ENCODE data around the gene CPXM2. TPM values are rescaled to one million over a fixed set of nuclear protein-coding genes. Genes with fewer than 3 reads are reported as not detected.

Gene CPXM2
- polyA plus RNA-seq, 1 of the 3 experiments (the other 2 are of a cell fraction): not detected

DNA sequence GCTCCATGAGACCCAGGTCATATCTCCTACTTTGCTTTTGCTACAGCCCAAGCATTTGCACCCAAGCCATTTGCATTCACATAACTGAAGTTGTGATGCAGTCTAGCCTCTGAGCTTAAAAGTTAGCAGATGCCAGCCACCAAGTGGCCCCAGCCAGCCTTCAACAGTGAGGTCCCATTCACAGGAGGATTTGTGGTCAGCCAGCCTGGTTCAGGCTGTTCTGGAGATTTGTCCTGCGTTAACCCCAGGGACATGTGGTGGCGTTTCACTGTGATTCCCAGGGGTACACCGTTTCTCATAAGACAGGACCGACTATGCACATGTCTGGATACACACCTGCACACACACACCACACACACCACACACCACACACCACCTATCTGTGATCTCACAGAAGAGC lies 174.3 kb downstream of the CPXM2 start:
- Histone ChIP-seq H3K9me3 (no peaks in the 10 kb centered on the region), H3K4me3 (ENCODE audit: low read depth in 2 of 2, low read length in 1 of 2) (no peak overlapping the region), H3K36me3 (replicated peaks in 1 of 2; ENCODE audit: control insufficient read depth in 1 of 2, insufficient read depth in 2 of 2, low read length in 1 of 2) (no peaks in the 10 kb centered on the region), H2AFZ (ENCODE audit: low read depth) (no peak overlapping the region), H3K79me2 (ENCODE audit: insufficient read depth) (no peaks in the 10 kb centered on the region), H3K9me2 (no peaks in the 10 kb centered on the region), H3K27ac (ENCODE audit: low read depth in 2 of 2, low read length in 1 of 2) (no peak overlapping the region), H4K20me1 (ENCODE audit: insufficient read depth) (no peaks in the 10 kb centered on the region), H3K27me3 (ENCODE audit: insufficient read depth) (no peaks in the 10 kb centered on the region), H3K9ac (no peak overlapping the region), H3K4me1 (ENCODE audit: control insufficient read depth in 1 of 2, insufficient read depth in 2 of 2, low read depth in 1 of 2, low read length in 1 of 2) (no peaks in the 10 kb centered on the region), H3K4me2 (no peak overlapping the region), H3F3A (replicated peaks; ENCODE audit: insufficient read depth) (no peaks in the 10 kb centered on the region)
- no peak for DNase-seq
- TF ChIP-seq, protein P1, sequence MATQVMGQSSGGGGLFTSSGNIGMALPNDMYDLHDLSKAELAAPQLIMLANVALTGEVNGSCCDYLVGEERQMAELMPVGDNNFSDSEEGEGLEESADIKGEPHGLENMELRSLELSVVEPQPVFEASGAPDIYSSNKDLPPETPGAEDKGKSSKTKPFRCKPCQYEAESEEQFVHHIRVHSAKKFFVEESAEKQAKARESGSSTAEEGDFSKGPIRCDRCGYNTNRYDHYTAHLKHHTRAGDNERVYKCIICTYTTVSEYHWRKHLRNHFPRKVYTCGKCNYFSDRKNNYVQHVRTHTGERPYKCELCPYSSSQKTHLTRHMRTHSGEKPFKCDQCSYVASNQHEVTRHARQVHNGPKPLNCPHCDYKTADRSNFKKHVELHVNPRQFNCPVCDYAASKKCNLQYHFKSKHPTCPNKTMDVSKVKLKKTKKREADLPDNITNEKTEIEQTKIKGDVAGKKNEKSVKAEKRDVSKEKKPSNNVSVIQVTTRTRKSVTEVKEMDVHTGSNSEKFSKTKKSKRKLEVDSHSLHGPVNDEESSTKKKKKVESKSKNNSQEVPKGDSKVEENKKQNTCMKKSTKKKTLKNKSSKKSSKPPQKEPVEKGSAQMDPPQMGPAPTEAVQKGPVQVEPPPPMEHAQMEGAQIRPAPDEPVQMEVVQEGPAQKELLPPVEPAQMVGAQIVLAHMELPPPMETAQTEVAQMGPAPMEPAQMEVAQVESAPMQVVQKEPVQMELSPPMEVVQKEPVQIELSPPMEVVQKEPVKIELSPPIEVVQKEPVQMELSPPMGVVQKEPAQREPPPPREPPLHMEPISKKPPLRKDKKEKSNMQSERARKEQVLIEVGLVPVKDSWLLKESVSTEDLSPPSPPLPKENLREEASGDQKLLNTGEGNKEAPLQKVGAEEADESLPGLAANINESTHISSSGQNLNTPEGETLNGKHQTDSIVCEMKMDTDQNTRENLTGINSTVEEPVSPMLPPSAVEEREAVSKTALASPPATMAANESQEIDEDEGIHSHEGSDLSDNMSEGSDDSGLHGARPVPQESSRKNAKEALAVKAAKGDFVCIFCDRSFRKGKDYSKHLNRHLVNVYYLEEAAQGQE (IDR thresholded peaks at IDR 0.05; ENCODE audit: low read depth, low read length): no peak
- TF ChIP-seq GATA2 (CRISPR knock-in tag; IDR thresholded peaks at IDR 0.05): no peak
- TF ChIP-seq SIN3A (IDR thresholded peaks at IDR 0.05; ENCODE audit: borderline replicate concordance, low read depth, low read length): no peak
- TF ChIP-seq, protein P2, sequence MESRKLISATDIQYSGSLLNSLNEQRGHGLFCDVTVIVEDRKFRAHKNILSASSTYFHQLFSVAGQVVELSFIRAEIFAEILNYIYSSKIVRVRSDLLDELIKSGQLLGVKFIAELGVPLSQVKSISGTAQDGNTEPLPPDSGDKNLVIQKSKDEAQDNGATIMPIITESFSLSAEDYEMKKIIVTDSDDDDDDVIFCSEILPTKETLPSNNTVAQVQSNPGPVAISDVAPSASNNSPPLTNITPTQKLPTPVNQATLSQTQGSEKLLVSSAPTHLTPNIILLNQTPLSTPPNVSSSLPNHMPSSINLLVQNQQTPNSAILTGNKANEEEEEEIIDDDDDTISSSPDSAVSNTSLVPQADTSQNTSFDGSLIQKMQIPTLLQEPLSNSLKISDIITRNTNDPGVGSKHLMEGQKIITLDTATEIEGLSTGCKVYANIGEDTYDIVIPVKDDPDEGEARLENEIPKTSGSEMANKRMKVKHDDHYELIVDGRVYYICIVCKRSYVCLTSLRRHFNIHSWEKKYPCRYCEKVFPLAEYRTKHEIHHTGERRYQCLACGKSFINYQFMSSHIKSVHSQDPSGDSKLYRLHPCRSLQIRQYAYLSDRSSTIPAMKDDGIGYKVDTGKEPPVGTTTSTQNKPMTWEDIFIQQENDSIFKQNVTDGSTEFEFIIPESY (IDR thresholded peaks at IDR 0.05; ENCODE audit: borderline replicate concordance, low read depth): no peak
- TF ChIP-seq, protein P3, sequence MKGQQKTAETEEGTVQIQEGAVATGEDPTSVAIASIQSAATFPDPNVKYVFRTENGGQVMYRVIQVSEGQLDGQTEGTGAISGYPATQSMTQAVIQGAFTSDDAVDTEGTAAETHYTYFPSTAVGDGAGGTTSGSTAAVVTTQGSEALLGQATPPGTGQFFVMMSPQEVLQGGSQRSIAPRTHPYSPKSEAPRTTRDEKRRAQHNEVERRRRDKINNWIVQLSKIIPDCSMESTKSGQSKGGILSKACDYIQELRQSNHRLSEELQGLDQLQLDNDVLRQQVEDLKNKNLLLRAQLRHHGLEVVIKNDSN (IDR thresholded peaks at IDR 0.05; ENCODE audit: borderline replicate concordance, low read depth): no peak
- TF ChIP-seq NFIC (IDR thresholded peaks at IDR 0.05; ENCODE audit: borderline replicate concordance): no peak
- TF ChIP-seq JUND (IDR thresholded peaks at IDR 0.05): no peak
- no peak for TF ChIP-seq MEF2A (IDR thresholded peaks at IDR 0.05; ENCODE audit: borderline replicate concordance, low read depth)
- TF ChIP-seq CHD2 (IDR thresholded peaks at IDR 0.05; ENCODE audit: low read length, partially characterized antibody): no peak
- no peak for TF ChIP-seq RFX5 (IDR thresholded peaks at IDR 0.05; ENCODE audit: low read length)
- no peak for TF ChIP-seq NRF1 (IDR thresholded peaks at IDR 0.05; ENCODE audit: low read depth, low read length)
- TF ChIP-seq RAD21 (IDR thresholded peaks at IDR 0.05; ENCODE audit: low read length): no peak
- no peak for TF ChIP-seq EZH2phosphoT487 (IDR thresholded peaks at IDR 0.05; ENCODE audit: borderline replicate concordance, low read depth)
- no peak for TF ChIP-seq GABPA (IDR thresholded peaks at IDR 0.05; ENCODE audit: low read depth)
- TF ChIP-seq, protein P4, sequence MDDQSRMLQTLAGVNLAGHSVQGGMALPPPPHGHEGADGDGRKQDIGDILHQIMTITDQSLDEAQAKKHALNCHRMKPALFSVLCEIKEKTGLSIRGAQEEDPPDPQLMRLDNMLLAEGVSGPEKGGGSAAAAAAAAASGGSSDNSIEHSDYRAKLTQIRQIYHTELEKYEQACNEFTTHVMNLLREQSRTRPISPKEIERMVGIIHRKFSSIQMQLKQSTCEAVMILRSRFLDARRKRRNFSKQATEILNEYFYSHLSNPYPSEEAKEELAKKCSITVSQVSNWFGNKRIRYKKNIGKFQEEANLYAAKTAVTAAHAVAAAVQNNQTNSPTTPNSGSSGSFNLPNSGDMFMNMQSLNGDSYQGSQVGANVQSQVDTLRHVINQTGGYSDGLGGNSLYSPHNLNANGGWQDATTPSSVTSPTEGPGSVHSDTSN (IDR thresholded peaks at IDR 0.05): no peak
- TF ChIP-seq, protein P5, sequence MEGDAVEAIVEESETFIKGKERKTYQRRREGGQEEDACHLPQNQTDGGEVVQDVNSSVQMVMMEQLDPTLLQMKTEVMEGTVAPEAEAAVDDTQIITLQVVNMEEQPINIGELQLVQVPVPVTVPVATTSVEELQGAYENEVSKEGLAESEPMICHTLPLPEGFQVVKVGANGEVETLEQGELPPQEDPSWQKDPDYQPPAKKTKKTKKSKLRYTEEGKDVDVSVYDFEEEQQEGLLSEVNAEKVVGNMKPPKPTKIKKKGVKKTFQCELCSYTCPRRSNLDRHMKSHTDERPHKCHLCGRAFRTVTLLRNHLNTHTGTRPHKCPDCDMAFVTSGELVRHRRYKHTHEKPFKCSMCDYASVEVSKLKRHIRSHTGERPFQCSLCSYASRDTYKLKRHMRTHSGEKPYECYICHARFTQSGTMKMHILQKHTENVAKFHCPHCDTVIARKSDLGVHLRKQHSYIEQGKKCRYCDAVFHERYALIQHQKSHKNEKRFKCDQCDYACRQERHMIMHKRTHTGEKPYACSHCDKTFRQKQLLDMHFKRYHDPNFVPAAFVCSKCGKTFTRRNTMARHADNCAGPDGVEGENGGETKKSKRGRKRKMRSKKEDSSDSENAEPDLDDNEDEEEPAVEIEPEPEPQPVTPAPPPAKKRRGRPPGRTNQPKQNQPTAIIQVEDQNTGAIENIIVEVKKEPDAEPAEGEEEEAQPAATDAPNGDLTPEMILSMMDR (IDR thresholded peaks at IDR 0.05): no peak
- no peak for TF ChIP-seq TCF12 (IDR thresholded peaks at IDR 0.05)
- no peak for TF ChIP-seq FOXJ3 (CRISPR knock-in tag; IDR thresholded peaks at IDR 0.05)
- CTCF ChIA-PET: interaction anchor here (1.0 to 1.5 kb wide), 3 partner anchors 11 to 62 kb away, joined by 3 to 4 read pairs (median 3); no protein-coding TSS in a partner anchor
- POLR2A ChIA-PET: no interaction called here
- WGBS (ENCODE audit: low lambda C conversion rate): 7% methylated on average over 4 of the region's 4 CpGs

All from SK-N-SH (cell line).